ENCODE data around the gene SUMO3.

Gene SUMO3

GRCh38 chr21:44765231-44766013 lies 52.4 kb downstream of the SUMO3 start:
- no peak for TF ChIP-seq CTCF (IDR thresholded peaks at IDR 0.05; ENCODE audit: low read depth, low read length, missing control alignments)
- H3K4me3 ChIP-seq (replicated peaks; ENCODE audit: low read depth, low read length), result no peak overlapping the region
- no peak for DNase-seq (ENCODE audit: extremely low read depth, low read depth)

GRCh38 chr21:44764319-44765230 lies 53.3 kb downstream of the SUMO3 start:
- no peak for DNase-seq (ENCODE audit: extremely low read depth, low read depth)
- TF ChIP-seq CTCF (IDR thresholded peaks at IDR 0.05; ENCODE audit: low read depth, low read length, missing control alignments), result no peak
- H3K4me3 ChIP-seq (replicated peaks; ENCODE audit: low read depth, low read length), result no peak overlapping the region

- no peak for TF ChIP-seq CTCF (IDR thresholded peaks at IDR 0.05; ENCODE audit: low read depth, low read length, missing control alignments)
- H3K4me3 ChIP-seq (replicated peaks; ENCODE audit: low read depth, low read length), result no peak overlapping the region
- no peak for DNase-seq (ENCODE audit: extremely low read depth, low read depth)
Measured at GRCh38 chr21:44763451-44764318, 54.2 kb downstream of the SUMO3 start.

- no peak for TF ChIP-seq CTCF (IDR thresholded peaks at IDR 0.05; ENCODE audit: low read depth, low read length, missing control alignments)
- DNase-seq (ENCODE audit: extremely low read depth, low read depth), result no peak
- no peak overlapping the region for H3K4me3 ChIP-seq (replicated peaks; ENCODE audit: low read depth, low read length)
Measured at GRCh38 chr21:44763050-44763378, 54.8 kb downstream of the SUMO3 start.

GRCh38 chr21:44762221-44763049 lies 55.4 kb downstream of the SUMO3 start:
- TF ChIP-seq CTCF (IDR thresholded peaks at IDR 0.05; ENCODE audit: low read depth, low read length, missing control alignments), result no peak
- H3K4me3 ChIP-seq (replicated peaks; ENCODE audit: low read depth, low read length), result no peak overlapping the region
- no peak for DNase-seq (ENCODE audit: extremely low read depth, low read depth)

Measured in HFF-Myc (cell line).